AG20443 (cell line): ENCODE results near the gene HLA-F.

Experiments used
- DNase-seq: peaks from one replicate; pipeline ENCODE4 v3.0.0; 2012; ENCODE audit warnings: low spot score, mixed read lengths

The HLA-F gene

DNA sequence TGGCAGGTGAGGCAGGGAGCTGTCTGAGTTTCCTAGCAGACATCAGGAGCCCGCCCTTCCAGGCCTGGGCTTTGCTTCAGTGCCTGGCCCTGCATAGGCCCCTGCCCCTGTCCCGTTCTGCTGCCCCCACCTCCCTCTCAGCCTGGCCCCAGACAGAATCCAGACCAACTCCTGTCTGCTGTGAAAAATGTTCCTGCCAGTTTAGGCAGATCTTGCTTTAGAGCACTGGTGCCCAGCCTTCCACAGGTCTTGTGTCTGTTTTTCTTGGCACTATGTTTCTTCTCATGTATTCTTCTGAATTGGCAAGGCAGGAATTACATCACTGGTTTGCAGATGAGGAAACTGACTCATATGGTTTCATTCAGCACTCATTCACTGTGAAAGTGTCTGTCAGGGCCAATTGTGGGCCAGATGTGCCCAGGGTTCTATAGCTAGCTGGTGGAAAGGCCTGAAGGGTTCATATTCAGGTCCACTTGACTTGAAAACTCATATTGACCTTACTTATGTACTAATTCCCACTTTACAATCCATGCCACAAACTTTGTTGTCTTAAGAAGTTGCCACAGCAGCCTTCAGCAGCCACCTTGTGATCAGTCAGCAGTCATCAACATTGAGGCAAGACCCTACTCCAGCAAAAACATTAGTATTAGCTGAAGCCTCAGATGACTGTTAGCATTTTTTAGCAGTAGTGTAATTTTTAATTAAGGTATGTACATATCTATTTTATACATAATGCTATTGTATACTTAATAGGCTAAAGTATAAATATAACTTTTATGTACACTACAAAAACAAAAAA, 40.5 kb downstream of the HLA-F start:
- DNase-seq = peak; percentile 60

DNA sequence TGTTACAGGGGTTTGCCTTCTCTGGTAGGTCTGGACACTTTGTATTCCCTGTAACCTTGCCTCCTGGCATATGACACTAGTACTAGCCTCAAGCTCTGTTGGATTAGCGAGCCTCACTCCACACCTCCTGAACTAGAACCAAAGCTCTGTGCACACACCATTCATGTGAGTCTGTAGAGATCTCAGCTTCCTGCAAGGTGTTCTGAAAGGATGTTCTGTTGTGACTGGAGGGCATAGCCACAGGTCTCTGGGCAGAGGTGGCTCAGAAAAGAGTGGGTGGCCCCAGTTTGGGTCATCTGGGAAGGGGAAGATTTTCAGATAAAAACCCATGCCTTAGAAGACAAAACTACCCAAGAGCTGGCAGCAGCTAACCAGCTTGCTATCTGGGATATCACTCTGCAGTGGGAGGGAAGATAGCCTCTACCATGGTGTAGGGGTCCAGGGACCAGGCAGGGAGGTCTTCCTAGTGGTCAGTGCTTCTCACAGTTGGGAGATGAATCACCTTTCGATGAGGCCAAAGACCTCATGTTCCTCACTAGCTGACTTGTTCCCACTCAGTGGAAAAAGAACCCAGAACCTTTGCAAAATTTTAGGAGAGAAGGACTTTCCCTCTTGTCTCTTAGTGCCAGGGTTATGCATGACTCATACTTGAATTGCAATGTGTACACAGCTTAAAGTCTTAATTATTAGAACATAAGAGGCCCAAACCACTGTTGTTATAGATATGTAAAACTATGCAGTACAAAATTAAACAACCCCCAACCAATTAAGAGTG, 41.4 kb downstream of the HLA-F start:
- peak; percentile 15 for DNase-seq

DNA sequence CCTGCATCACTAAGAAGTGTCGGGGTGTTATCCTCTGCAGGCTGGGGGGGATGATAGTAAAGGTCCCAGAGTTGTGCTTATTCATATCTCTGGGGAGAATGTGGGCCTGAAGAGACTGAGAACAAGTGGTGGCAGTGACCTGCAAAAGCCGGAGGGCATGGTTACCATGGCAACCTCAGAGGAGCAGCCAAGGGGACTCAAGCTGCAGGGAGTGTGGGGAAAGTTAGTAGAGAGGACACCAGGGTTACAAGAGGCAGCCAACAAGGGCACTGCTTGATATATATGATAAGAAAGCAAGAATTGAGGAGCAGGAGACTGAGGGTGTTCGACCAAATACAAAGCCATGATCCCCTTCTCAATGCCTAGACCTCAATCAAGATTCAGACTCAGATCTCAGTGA, 46.1 kb downstream of the HLA-F start:
- no peak for DNase-seq

DNA sequence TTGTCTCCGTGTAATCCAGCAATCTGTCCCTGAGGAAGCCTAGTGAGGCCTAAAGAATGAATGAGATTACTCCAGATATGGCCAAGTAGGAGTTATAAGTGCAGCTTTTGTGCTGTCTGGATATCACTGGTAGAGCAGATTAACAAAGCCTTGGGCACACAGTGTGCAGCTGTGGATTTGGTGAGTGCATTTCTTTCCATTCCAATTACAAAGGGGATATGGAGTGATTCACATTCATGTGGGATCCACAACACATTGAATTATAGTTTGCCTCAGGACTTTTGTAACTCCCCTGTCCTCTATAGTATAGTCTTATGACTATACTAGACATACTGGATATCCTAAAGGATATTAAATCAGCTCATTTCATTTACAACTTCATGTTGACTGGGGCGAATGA, 47.1 kb downstream of the HLA-F start:
- DNase-seq = no peak

DNA sequence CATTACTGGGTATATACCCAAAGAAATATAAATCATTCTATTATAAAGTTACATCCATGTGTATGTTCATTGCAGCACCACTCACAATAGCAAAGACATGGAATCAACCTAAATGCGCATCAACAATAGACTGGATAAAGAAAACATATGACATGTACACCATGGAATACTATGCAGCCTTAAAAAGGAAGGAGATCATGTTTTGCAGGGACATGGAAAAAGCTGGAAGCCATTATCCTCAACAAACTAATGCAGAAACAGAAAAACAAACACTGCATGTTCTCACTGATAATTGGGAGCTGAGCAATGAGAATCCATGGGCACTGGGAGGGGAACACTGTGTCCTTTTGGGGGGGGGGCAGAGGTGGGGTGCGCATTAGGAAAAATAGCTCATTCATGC, 53.5 kb downstream of the HLA-F start:
- DNase-seq = no peak
